Endodermal cell (in vitro differentiated cells): Measurements from ENCODE around the gene SGCG. TPM values are rescaled to one million over a fixed set of nuclear protein-coding genes. Genes with fewer than 3 reads are reported as not detected.

Source experiments
- DNase-seq: peaks from one replicate; pipeline ENCODE4 v3.0.0-alpha.2; 2017
- H3K27ac ChIP-seq: 2 replicates; pipeline ENCODE4 v1.5.1; 2013; ENCODE audit warnings: mild to moderate bottlenecking, low read depth, low read length, moderate library complexity
- H3K27me3 ChIP-seq: 2 replicates; pipeline ENCODE4 v1.6.1; 2013; ENCODE audit warnings: mild to moderate bottlenecking, low read length, moderate library complexity; ENCODE audit not compliant: insufficient read depth, control insufficient read depth, poor library complexity, severe bottlenecking
- H3K36me3 ChIP-seq: 2 replicates; pipeline ENCODE4 v1.7.0; 2013; ENCODE audit warnings: mild to moderate bottlenecking, low read length, moderate library complexity; ENCODE audit not compliant: control insufficient read depth, insufficient read depth
- H3K4me1 ChIP-seq: one replicate; pipeline ENCODE4 v1.7.0; 2013; ENCODE audit warnings: low read length; ENCODE audit not compliant: control insufficient read depth, insufficient read depth
- H3K4me3 ChIP-seq: 2 replicates; pipeline ENCODE4 v1.5.1; 2013; ENCODE audit warnings: mild to moderate bottlenecking, low read length, moderate library complexity
- H3K9ac ChIP-seq: 2 replicates; pipeline ENCODE4 v1.6.1; 2013; ENCODE audit warnings: mild to moderate bottlenecking, low read length, moderate library complexity; ENCODE audit not compliant: poor library complexity, severe bottlenecking; ENCODE audit errors: extremely low read depth
- H3K9me3 ChIP-seq: 2 replicates; pipeline ENCODE4 v1.6.1; 2013; ENCODE audit warnings: mild to moderate bottlenecking, low read length, moderate library complexity; ENCODE audit not compliant: control insufficient read depth
- H3K27ac Mint-ChIP-seq: 2 replicates; pipeline ENCODE4 v1.8.0; 2020; ENCODE audit warnings: mixed read lengths
- H3K27me3 Mint-ChIP-seq: 2 replicates; pipeline ENCODE4 v1.8.0; 2021; ENCODE audit warnings: mild to moderate bottlenecking, mixed read lengths; ENCODE audit not compliant: insufficient read depth
- H3K36me3 Mint-ChIP-seq: 2 replicates; pipeline ENCODE4 v1.8.0; 2020; ENCODE audit warnings: low read depth, mixed read lengths
- H3K4me1 Mint-ChIP-seq: 2 replicates; pipeline ENCODE4 v1.8.0; 2020; ENCODE audit warnings: mixed read lengths
- H3K4me3 Mint-ChIP-seq: 2 replicates; pipeline ENCODE4 v1.8.0; 2020; ENCODE audit warnings: mild to moderate bottlenecking, moderate library complexity, mixed read lengths
- H3K9me3 Mint-ChIP-seq: 2 replicates; pipeline ENCODE4 v1.8.0; 2020; ENCODE audit warnings: mild to moderate bottlenecking, mixed read lengths
- CTCF ChIP-seq: fragments of 200-600 bp; sonication (generic); conservative IDR thresholded peaks from 2 replicates; pipeline ENCODE4 v1.5.0; 2021; ENCODE audit warnings: antibody characterized with exemption, mild to moderate bottlenecking
- WGBS, 2 experiments: methylation state at CpG; one replicate each; pipeline versions ENCODE4 v1.1.5 to v1.1.7; 2013; ENCODE audit warnings: missing lambda C conversion rate in 2 of 2, mixed read lengths in 1 of 2; ENCODE audit not compliant: insufficient coverage in 1 of 2, insufficient read length in 1 of 2; 5-methylcytosine and 5-hydroxymethylcytosine counted together
- total RNA-seq, 2 donors: library from RNA; stranded (reverse); fragmentation: NEBNext Ultra II Directional in 1 of 2; extraction: Animal tissue kit (Norgen Biotek cat#: 25700) in 1 of 2; gene quantifications; 2 replicates in 1 of 2; 3 replicates in 1 of 2; pipeline ENCODE4 v1.2.1, GENCODE V29; 2021

SGCG gene
- total RNA-seq, 2 donors from 2014 or later: 0.15 to 0.27 TPM

GRCh38 chr13:23352161-23352560 is 171.4 kb downstream of the SGCG start:
- Mint-ChIP-seq H3K9me3 (no peaks in the 10 kb centered on the region), H3K27me3 (no peaks in the 10 kb centered on the region), H3K4me1 (no peaks in the 10 kb centered on the region), H3K36me3 (peaks cover 21% of the 10 kb centered on the region), H3K4me3 (no peak overlapping the region), H3K27ac (no peak overlapping the region)
- no peak overlapping the region for H3K4me3 ChIP-seq
- H3K9me3 ChIP-seq: no peaks in the 10 kb centered on the region
- peaks cover 16% of the 10 kb centered on the region for H3K36me3 ChIP-seq
- no peak for TF ChIP-seq CTCF
- 80 to 83% methylated on average over 2 to 4 of the region's 4 CpGs for WGBS, 2 experiments
- H3K4me1 ChIP-seq: no peaks in the 10 kb centered on the region
- no peak for DNase-seq
- H3K27me3 ChIP-seq: no peaks in the 10 kb centered on the region
- H3K9ac ChIP-seq: no peak overlapping the region
- H3K27ac ChIP-seq: no peak overlapping the region

GRCh38 chr13:23354520-23354919 is 173.7 kb downstream of the SGCG start:
- Histone ChIP-seq H3K4me1 (no peaks in the 10 kb centered on the region), H3K27ac (no peak overlapping the region), H3K27me3 (no peaks in the 10 kb centered on the region), H3K9ac (no peak overlapping the region), H3K9me3 (no peaks in the 10 kb centered on the region), H3K36me3 (peaks cover 24% of the 10 kb centered on the region), H3K4me3 (no peak overlapping the region)
- H3K27ac Mint-ChIP-seq: no peak overlapping the region
- H3K4me3 Mint-ChIP-seq: no peak overlapping the region
- DNase-seq: no peak
- no peaks in the 10 kb centered on the region for H3K9me3 Mint-ChIP-seq
- no peaks in the 10 kb centered on the region for H3K4me1 Mint-ChIP-seq
- 95 to 99% methylated on average over 5 of the region's 5 CpGs for WGBS, 2 experiments
- TF ChIP-seq CTCF: no peak
- no peaks in the 10 kb centered on the region for H3K27me3 Mint-ChIP-seq
- peaks cover 23% of the 10 kb centered on the region for H3K36me3 Mint-ChIP-seq

- Mint-ChIP-seq H3K36me3 (peaks cover 28% of the 10 kb centered on the region), H3K27ac (no peak overlapping the region), H3K9me3 (no peaks in the 10 kb centered on the region), H3K4me3 (no peak overlapping the region), H3K27me3 (no peaks in the 10 kb centered on the region), H3K4me1 (no peaks in the 10 kb centered on the region)
- no peak for TF ChIP-seq CTCF
- no peak overlapping the region for H3K9ac ChIP-seq
- no peaks in the 10 kb centered on the region for H3K4me1 ChIP-seq
- no peaks in the 10 kb centered on the region for H3K27me3 ChIP-seq
- no peak overlapping the region for H3K4me3 ChIP-seq
- H3K27ac ChIP-seq: no peak overlapping the region
- DNase-seq: no peak
- 91 to 92% methylated on average over 2 of the region's 2 CpGs for WGBS, 2 experiments
- H3K9me3 ChIP-seq: no peaks in the 10 kb centered on the region
- H3K36me3 ChIP-seq: peaks cover 27% of the 10 kb centered on the region
These were observed 175.6 kb downstream of the SGCG start for GRCh38 chr13:23356368-23356767.
